HG03442 (cell line): ENCODE results near the gene TNNT3.

Source experiments
- ATAC-seq: cut with Tn5 transposase; IDR thresholded peaks from one replicate; pipeline ENCODE4 v1.9.1; 2021; ENCODE audit warnings: mild to moderate bottlenecking, moderate library complexity; ENCODE audit not compliant: unreplicated experiment

The TNNT3 gene

DNA sequence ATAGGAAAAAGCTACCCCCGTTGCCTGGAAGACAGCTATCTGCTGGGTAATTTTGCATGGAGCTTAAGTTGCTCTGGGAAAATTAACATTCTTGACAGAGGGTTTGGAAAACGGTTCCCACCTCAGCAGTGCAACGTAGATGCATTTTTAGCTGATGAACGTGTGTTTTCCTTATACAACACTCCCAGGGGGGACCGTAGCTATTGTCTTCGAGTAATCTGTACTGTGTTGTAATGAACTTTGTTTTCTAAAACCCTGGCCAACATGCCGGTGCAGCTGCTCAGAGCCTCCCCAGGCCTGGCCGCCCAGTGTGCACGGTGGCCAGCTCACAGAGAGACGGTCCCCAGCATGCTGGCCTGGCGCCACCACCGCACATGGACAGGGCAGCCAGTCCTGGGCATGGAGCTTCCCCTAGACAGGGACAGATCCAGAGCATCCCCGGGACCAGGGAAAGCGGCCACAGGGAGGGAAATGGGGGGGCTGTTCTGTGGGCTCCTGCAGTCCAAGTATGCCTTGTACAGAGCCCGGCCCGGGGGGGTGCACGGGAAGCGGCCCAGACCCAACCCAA is 2.2 kb downstream of the TNNT3 start:
- ATAC-seq: no peak

DNA sequence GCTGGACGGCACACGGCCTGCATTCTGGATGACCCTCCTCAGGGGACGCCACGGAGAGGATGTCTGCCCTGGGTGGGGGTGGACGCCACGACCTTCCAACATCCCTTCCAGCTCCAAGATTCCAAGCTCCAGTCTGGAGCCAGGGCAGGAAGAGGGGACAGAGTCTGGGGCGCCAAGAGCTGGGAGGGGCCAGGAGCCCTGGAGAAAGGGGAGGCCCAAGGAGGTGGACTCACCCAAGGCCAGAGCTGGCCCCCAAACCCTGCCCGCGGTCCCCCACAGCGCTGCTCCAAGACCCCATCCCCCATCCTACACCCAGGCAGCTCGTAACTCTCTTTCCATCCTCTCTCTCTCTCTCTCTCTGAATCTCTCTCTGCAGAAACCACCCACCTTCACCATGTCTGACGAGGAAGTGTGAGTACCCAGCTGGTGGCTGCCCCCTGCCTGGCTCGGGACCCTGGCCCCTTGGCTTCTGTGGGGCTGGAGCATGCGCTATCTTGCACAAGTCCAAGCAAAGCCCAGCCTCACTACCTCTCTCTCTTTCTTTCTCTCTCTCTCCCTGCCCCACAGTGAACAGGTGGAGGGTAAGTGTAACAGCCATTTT is 3.1 kb downstream of the TNNT3 start:
- no peak for ATAC-seq

GRCh38 chr11:1923201-1923956 is 3.9 kb downstream of the TNNT3 start:
- ATAC-seq: no peak

GRCh38 chr11:1924181-1924580 is 4.7 kb downstream of the TNNT3 start:
- ATAC-seq: no peak

- ATAC-seq: no peak
These were observed 5.3 kb downstream of the TNNT3 start for GRCh38 chr11:1924646-1925372.

GRCh38 chr11:1925373-1926155 is 6.1 kb downstream of the TNNT3 start:
- no peak for ATAC-seq

DNA sequence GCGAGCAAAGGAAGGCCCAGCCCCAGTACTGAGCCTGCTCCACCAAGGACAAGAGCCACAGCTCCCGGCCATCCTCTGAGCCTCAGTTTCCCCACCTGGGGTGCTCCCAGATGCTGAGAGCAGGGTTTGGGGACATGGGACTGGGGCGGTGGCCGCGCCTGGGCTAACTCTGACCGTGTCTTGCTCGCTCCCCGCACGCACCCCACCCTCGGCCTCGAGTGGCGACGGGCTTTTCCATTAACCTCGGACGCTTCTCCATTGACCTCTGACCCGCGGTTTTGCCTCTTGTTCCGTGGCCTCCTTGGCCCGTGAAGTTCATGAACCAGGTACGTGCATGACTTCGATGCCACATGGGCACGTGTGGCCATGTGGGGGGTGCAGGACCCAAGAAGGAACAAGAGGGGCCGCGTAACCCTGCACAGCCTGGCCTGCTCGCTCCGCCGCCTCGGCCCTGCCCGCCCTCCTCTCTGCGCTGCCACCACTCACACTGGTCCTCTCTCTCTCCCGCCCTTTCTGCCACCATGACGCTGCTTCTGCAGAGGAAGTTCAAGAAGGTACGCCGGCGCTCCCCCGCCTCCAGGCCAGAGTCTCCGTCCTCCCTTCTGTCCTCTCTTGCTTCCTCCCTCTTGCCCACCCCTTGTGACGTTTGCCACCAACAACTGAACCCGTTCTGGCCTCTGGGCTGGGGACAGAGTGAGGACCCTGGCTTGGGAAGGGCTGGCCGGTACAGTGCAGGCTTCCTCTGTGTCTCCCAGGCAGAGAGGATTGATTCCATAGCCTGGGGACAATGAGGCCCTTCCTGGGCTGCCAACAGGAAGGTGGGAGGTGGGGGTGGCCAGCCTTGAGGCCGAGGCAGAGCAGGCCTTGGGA is 6.9 kb downstream of the TNNT3 start:
- no peak for ATAC-seq

DNA sequence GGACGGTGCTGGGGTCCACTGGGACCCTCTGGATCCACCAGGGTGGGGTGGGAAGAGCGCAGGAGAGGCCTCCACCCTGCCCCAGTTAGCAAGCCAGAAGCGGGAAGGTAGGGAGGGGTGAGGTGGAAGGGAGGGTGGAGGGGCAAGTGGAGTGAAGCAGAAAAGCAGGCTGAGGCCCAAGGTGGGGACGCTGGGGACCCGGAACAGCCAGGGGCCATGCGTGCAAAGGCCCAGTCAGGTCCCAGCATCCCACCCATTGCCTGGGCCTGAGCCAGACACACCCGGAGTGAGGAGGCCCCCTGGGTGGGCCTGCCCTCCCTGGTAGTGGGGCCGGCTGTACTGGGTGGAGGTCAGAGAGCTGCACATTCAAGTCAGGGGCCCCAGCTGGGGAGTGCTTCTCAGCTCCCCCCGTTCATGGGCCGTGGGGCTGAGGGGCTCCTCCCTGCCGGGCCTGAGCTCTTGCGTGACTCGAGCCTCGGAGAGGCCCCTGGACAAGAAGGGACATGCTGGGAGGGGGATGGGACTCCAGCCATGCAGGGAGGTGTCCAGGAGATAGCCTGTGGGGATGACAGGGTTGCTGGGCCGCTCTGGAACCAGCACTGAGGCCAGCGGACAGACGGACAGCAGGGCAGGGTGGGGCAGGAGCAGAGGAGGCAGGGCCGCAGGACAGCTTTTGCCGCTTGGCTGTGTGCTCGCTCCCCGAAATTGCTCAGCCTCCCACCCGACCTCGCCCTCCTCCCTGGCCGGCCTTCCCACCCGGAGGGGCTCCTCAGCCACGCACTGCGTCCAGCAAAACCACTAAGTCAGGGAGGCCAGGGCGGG is 7.7 kb downstream of the TNNT3 start:
- no peak for ATAC-seq

DNA sequence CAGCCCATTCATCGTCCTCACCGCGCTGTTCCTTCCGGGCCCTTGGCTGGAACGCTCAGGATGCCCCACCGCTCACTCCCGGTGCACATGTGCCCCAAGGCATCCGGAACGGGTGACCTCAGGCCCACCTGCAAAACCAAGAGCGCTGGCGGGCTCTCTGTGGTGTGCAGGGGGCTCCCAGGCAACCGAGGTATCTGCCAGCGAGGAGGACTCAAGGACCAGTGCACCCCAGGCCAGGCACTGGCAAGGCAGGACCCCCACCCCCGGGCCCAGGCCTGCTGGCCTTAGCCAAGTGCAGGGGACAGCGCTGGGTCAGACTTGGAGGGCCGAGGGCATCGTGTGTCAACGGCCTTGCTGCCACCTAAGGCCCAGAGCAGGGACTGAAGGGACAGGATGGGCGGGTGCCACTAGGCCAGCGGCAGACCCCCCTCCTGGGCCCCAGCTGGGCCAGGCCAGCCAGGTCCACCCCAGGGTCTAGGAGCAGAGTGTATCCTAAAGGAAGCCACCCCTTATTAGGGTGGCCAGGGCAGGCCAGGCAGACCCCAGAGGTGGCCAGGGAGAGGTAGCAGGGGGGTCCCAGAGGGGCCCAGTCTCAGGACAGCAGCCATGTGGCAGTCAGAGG is 8.5 kb downstream of the TNNT3 start:
- ATAC-seq: no peak

- no peak for ATAC-seq
These were observed 9.0 kb downstream of the TNNT3 start for GRCh38 chr11:1928470-1928890.

- no peak for ATAC-seq
These were observed 9.5 kb downstream of the TNNT3 start for GRCh38 chr11:1928891-1929541.

- no peak for ATAC-seq
These were observed 10.3 kb downstream of the TNNT3 start for GRCh38 chr11:1929621-1930461.

- no peak for ATAC-seq
These were observed 10.9 kb downstream of the TNNT3 start for GRCh38 chr11:1930462-1930830.

DNA sequence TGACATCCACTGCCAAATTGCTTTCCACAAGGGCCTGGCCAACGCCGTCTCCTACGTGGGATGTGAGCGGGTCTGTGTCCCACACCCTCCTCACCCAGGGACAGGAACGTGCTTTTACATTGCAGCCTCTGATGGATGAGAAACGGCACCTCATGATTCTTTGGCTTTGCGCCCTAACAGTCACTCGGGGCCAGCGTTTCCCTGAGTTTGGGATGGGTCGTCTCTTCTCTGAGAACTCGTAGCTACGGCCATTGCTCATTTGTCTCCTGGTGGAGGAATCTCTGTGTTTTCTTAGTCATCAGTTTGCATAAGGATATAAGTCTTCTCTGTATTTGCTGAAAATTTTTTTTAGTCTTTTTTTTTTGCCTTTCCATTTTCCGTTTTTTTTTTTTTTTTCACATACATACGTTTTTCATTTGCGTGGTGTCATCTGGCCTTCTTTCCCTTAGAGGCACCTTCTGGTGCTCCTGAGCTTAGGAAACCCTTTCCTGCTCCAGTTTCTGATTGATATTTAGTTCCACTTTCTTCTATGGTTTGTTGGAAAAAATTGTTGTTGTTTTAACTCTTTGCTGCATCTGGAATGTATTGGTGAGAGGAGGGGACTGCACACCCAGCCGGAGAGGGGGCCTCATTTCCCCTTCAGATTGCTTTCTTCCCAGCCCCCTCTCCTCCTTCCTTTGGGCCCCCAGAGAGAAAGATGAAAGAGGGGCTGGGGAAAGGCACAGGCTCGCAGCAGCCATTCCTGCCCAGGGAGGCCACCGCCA is 12.0 kb downstream of the TNNT3 start:
- ATAC-seq: no peak

DNA sequence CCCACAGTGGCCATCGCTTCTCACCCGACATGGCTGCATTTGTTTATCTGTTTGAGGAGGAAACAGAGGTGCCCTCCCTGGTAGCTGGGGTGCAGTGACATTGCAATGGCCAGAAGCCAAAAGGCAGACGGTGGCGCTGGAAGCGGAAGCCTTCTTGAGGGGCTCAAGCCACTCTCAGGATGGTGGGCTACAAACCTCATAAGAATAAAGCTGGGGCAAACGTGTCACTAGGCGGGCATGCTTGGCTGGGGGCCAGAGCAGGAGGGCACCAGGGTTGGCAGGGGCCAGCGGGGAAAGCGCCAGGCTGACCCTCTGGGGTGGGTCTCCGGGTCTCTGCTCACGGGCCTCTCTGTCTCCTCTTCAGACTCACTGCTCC is 12.6 kb downstream of the TNNT3 start:
- ATAC-seq: no peak

- ATAC-seq: no peak
These were observed 13.2 kb downstream of the TNNT3 start for GRCh38 chr11:1932681-1933080.
